Spleen (tissue), 11 donors: Measurements from ENCODE around the gene SERPINA9. TPM values are rescaled to one million over a fixed set of nuclear protein-coding genes. Genes with fewer than 3 reads are reported as not detected.

Source experiments
- DNase-seq: peaks from one replicate; pipeline ENCODE4 v3.0.0-alpha.2; 2020
- H3K27ac ChIP-seq, 8 donors: fragments of 200-600 bp; sonication (generic) in 7 of 8; 1 replicate in 4 of 8; 2 replicates in 4 of 8; pipeline versions ENCODE4 v1.5.0 to v1.8.0; 2016 to 2021; ENCODE audit warnings: inconsistent platforms in 4 of 8, mild to moderate bottlenecking in 4 of 8, moderate library complexity in 1 of 8
- H3K27me3 ChIP-seq, 7 donors: fragments of 200-600 bp; sonication (generic) in 6 of 7; replicated peaks in 1 of 7; 1 replicate in 4 of 7; 2 replicates in 3 of 7; pipeline versions ENCODE4 v1.5.0 to v1.8.0; 2016 to 2021; ENCODE audit warnings: inconsistent platforms in 3 of 7, mild to moderate bottlenecking in 1 of 7
- H3K36me3 ChIP-seq, 6 donors: fragments of 200-600 bp; sonication (generic) in 5 of 6; 1 replicate in 4 of 6; 2 replicates in 2 of 6; pipeline versions ENCODE4 v1.5.0 to v1.8.0; 2016 to 2021; ENCODE audit warnings: inconsistent platforms in 2 of 6
- H3K4me1 ChIP-seq, 6 donors: fragments of 200-600 bp; sonication (generic) in 5 of 6; 1 replicate in 3 of 6; 2 replicates in 3 of 6; pipeline versions ENCODE4 v1.5.0 to v1.8.0; 2016 to 2021; ENCODE audit warnings: inconsistent platforms in 3 of 6
- H3K4me3 ChIP-seq, 8 donors: fragments of 200-600 bp; sonication (generic) in 7 of 8; 1 replicate in 4 of 8; 2 replicates in 4 of 8; pipeline versions ENCODE4 v1.5.0 to v1.8.0; 2016 to 2021; ENCODE audit warnings: inconsistent platforms in 4 of 8, mild to moderate bottlenecking in 4 of 8, moderate library complexity in 2 of 8
- H3K9me3 ChIP-seq, 8 donors: fragments of 200-600 bp; sonication (generic) in 7 of 8; 1 replicate in 4 of 8; 2 replicates in 4 of 8; pipeline versions ENCODE4 v1.5.0 to v1.8.0; 2016 to 2021; ENCODE audit warnings: inconsistent platforms in 4 of 8
- POLR2A ChIP-seq, 3 donors: fragments of 450-650 bp; IDR thresholded peaks; one replicate each; pipeline ENCODE4 v1.5.1; 2017; ENCODE audit warnings: antibody characterized with exemption in 3 of 3, mild to moderate bottlenecking in 1 of 3
- POLR2AphosphoS5 ChIP-seq, 3 donors: sonication (generic); formaldehyde crosslinking; IDR thresholded peaks; one replicate each; pipeline ENCODE4 v1.5.1; 2017; ENCODE audit warnings: antibody characterized with exemption in 3 of 3
- WGBS, 5 donors: extraction: QIAGEN DNeasy Blood & Tissue Kit in 3 of 5; methylation state at CpG; one replicate each; pipeline versions ENCODE4 v1.1.5 to v1.1.7; 2013 to 2018; 5-methylcytosine and 5-hydroxymethylcytosine counted together
- intact Hi-C: fragments of 100-400 bp; cut with DNase I; formaldehyde crosslinking; loops from one replicate; pipeline ENCODE4 v1.15.0; 2023; ENCODE audit warnings: low total_unique reads
- polyA plus RNA-seq, 3 donors: library from polyadenylated mRNA; stranded (reverse); fragments of 200-250 nt; gene quantifications; one replicate each; pipeline ENCODE4 v1.2.1, GENCODE V29; 2013
- total RNA-seq, 7 donors: library from RNA; depleted of rRNA in 3 of 7; stranded (reverse); fragments of >200 nt in 3 of 7; fragmentation: NEBNext Ultra II Directional in 4 of 7; extraction: Animal tissue kit (Norgen Biotek cat#: 25700) in 4 of 7; gene quantifications; one replicate each; pipeline versions ENCODE4 v1.1.0 to v1.2.1, GENCODE V29; 2016 to 2021
- TF ChIP-seq, protein P1 (sequence below), 11 experiments: fragments of 200-600 bp in 7 of 11; fragments of 450-650 bp in 4 of 11; sonication (generic) in 4 of 11; IDR thresholded peaks in 8 of 11; conservative IDR thresholded peaks in 3 of 11; 1 replicate in 7 of 11; 2 replicates in 4 of 11; pipeline versions ENCODE4 v1.4.0 to v1.8.0; 2016 to 2021; ENCODE audit warnings: antibody characterized with exemption in 11 of 11, inconsistent platforms in 4 of 11, mild to moderate bottlenecking in 1 of 11
- donor health status: healthy with polysubstance abuse.
- donor health status: DM: no; HTN: no; CAD: no; lungs with moderate emphysema.
- donor health status: DM: no; HTN: no; CAD: no.
- donor health status: Bipolar disorder and iron deficiency.
- donor health status: healthy.
- donor health status: DM: no; HTN: no; CAD: no.
- donor health status: DM: yes; HTN: yes; CAD: no.

Gene SERPINA9
- total and polyA plus RNA-seq, 10 donors: 0.10 to 8.9 (median 0.65) TPM; not detected in 7

- no peak for DNase-seq
- 61 to 88% (median 75%) methylated on average over 2 of the region's 2 CpGs for WGBS, 5 donors
Observed at GRCh38 chr14:94428610-94429009, 47.4 kb downstream of the SERPINA9 start.

DNA sequence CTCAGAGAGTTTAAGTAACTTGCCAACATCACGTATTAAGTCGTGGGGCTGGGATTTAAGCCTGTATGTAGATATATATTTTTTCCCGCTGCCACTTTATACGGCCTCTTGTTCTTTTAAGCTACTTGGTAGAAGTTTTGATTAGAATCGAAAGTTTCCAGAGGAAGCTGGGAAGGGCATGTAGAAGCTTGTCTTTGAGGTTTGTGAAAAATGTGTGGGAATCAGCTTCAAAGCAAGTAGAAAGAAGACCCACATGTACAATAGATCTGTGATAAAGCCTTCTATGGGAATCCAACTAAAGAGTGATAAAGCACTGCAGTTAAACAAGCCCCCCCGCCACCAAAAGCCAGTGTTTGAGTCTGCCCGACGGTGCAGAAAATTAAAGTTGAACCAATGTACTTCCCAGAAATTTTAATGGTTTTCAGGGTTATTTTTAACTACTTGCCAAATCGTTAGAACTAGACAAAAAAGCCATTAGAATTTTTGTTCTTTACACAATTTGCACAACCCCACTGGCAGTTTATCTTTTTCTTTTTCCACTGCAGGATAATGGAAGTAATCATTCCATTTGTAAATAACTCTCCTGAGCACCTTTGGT lies 48.9 kb downstream of the SERPINA9 start:
- peaks cover 0 to 39% (median 3%) of the 10 kb centered on the region in 7 donors for H3K27me3 ChIP-seq
- WGBS, 5 donors: 79 to 88% (median 84%) methylated on average over 9 of the region's 9 CpGs

More at GRCh38 chr14:94428610-94429009, 47.4 kb downstream of the SERPINA9 start:
- Histone ChIP-seq H3K4me3 (no peak overlapping the region), H3K27ac (no peak overlapping the region), H3K27me3 (peaks cover 0 to 26% (median 3%) of the 10 kb centered on the region in 7 donors), H3K4me1 (peaks cover 0 to 8% (median 0%) of the 10 kb centered on the region in 6 donors), H3K9me3 (peaks cover 0 to 11% (median 0%) of the 10 kb centered on the region in 8 donors), H3K36me3 (no peaks in the 10 kb centered on the region)
- no peak for TF ChIP-seq POLR2AphosphoS5 (IDR thresholded peaks at IDR 0.05)
- intact Hi-C loops: no loop called here

GRCh38 chr14:94426526-94426925 lies 49.5 kb downstream of the SERPINA9 start:
- no peak for TF ChIP-seq POLR2AphosphoS5 (IDR thresholded peaks at IDR 0.05)
- no peak for TF ChIP-seq POLR2A (IDR thresholded peaks at IDR 0.05)
- TF ChIP-seq, protein P1, sequence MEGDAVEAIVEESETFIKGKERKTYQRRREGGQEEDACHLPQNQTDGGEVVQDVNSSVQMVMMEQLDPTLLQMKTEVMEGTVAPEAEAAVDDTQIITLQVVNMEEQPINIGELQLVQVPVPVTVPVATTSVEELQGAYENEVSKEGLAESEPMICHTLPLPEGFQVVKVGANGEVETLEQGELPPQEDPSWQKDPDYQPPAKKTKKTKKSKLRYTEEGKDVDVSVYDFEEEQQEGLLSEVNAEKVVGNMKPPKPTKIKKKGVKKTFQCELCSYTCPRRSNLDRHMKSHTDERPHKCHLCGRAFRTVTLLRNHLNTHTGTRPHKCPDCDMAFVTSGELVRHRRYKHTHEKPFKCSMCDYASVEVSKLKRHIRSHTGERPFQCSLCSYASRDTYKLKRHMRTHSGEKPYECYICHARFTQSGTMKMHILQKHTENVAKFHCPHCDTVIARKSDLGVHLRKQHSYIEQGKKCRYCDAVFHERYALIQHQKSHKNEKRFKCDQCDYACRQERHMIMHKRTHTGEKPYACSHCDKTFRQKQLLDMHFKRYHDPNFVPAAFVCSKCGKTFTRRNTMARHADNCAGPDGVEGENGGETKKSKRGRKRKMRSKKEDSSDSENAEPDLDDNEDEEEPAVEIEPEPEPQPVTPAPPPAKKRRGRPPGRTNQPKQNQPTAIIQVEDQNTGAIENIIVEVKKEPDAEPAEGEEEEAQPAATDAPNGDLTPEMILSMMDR (IDR thresholded peaks at IDR 0.05 in 8 of 11, conservative IDR thresholded peaks at IDR 0.05 in 3 of 11): no peak
- Histone ChIP-seq H3K27me3 (peaks cover 0 to 39% (median 3%) of the 10 kb centered on the region in 7 donors), H3K9me3 (peaks cover 0 to 9% (median 0%) of the 10 kb centered on the region in 8 donors), H3K36me3 (no peaks in the 10 kb centered on the region), H3K4me3 (no peak overlapping the region), H3K4me1 (peaks cover 0 to 15% (median 0%) of the 10 kb centered on the region in 6 donors), H3K27ac (no peak overlapping the region)
- no peak for DNase-seq
- intact Hi-C loops: no loop called here
- 70 to 86% (median 84%) methylated on average over 4 of the region's 4 CpGs for WGBS, 5 donors

More for the DNA sequence above, 48.9 kb downstream of the SERPINA9 start:
- no peaks in the 10 kb centered on the region for H3K36me3 ChIP-seq
- peaks cover 0 to 15% (median 0%) of the 10 kb centered on the region in 6 donors for H3K4me1 ChIP-seq
- H3K9me3 ChIP-seq: peaks cover 0 to 11% (median 0%) of the 10 kb centered on the region in 8 donors
- no peak for DNase-seq
- no peak overlapping the region for H3K27ac ChIP-seq
- intact Hi-C loops: no loop called here
- H3K4me3 ChIP-seq: no peak overlapping the region
- TF ChIP-seq, protein P1 (IDR thresholded peaks at IDR 0.05 in 8 of 11, conservative IDR thresholded peaks at IDR 0.05 in 3 of 11): no peak
- TF ChIP-seq POLR2A (IDR thresholded peaks at IDR 0.05): no peak
- TF ChIP-seq POLR2AphosphoS5 (IDR thresholded peaks at IDR 0.05): no peak

GRCh38 chr14:94424371-94424770 lies 51.6 kb downstream of the SERPINA9 start:
- peaks cover 0 to under 1% (median 0%) of the 10 kb centered on the region in 8 donors for H3K9me3 ChIP-seq
- DNase-seq: no peak
- H3K36me3 ChIP-seq: no peaks in the 10 kb centered on the region
- H3K4me3 ChIP-seq: no peak overlapping the region
- TF ChIP-seq, protein P1 (IDR thresholded peaks at IDR 0.05 in 8 of 11, conservative IDR thresholded peaks at IDR 0.05 in 3 of 11): no peak
- TF ChIP-seq POLR2A (IDR thresholded peaks at IDR 0.05): no peak
- TF ChIP-seq POLR2AphosphoS5 (IDR thresholded peaks at IDR 0.05): no peak
- WGBS, 5 donors: 59 to 82% (median 68%) methylated on average over 3 of the region's 3 CpGs
- H3K27me3 ChIP-seq: peaks cover 0 to 37% (median 3%) of the 10 kb centered on the region in 7 donors
- intact Hi-C loops: loop anchor here (5.0 kb wide), 1 partner anchor 123 kb away; no protein-coding TSS in a partner anchor
- H3K27ac ChIP-seq: no peak overlapping the region
- H3K4me1 ChIP-seq: peaks cover 0 to 15% (median 0%) of the 10 kb centered on the region in 6 donors
